CD4-positive, alpha-beta T cell treated with Interleukin-6 for 4 hours (primary cell): Measurements from ENCODE around the gene PTPRN2.

Experiments used
- DNase-seq: peaks from one replicate; pipeline ENCODE4 v3.0.0-alpha.2; 2020; ENCODE audit warnings: mixed read lengths

The PTPRN2 gene

DNA sequence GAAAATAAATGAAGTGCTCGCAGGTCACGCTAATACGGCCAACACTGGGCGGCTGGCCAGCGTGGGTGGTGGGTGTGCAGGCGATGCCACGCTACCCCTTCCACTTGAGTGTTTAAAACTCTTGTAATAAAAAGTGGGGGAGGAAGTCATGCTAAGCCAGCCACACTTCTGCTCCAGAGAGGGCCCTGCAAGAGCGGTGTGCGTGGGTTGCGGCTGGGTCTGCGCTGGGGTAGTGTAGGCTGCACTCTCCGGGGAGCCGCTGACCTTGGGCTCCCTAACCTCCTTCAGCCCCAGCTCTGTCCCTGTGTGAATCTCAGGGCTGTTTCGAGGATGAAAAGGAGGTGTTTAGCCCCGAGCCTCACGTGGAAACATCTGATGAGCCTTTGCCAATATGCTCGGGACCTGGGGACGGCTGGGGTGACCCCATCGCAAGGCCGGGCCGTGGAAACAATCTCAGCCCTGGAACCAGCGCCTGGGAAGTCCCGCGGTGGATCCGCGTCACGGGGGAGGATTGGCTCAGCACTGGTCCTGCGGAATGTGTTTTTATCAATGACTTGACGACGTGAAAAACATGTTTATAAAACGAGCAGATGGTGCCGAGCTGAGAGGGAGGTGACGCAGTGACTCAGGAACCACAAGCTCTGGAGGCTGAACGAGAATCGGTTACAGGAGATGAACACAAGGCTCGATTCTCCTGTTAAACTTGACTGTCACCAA is 972.4 kb downstream of the PTPRN2 start:
- DNase-seq: no peak

DNA sequence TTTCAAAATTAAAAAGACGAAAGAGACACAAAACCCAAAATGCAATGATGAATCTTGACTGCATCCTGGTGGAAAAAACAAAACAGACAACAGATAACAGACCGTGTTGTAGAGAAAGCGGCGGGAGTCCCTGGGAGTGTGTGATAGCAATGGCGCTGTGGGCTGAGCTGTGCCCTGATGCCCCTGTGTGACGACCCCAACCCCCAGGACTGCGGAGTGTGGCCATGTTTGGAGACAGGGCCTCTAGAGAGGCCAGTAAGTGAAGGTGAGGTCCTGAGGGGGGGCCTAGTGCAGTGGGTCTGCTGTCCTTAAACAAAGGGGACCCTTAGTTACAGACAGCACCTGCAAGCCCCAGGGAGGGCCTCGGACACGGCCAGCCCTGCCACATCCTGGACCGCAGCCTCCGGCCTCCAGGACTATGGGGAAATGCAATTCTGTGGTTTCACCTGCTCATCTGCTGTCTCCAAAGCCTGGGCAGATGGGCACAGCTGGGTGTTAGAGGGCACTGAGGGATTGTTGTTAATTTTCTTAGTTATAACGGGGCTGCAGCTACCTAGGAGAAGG is 973.1 kb downstream of the PTPRN2 start:
- DNase-seq: no peak

DNA sequence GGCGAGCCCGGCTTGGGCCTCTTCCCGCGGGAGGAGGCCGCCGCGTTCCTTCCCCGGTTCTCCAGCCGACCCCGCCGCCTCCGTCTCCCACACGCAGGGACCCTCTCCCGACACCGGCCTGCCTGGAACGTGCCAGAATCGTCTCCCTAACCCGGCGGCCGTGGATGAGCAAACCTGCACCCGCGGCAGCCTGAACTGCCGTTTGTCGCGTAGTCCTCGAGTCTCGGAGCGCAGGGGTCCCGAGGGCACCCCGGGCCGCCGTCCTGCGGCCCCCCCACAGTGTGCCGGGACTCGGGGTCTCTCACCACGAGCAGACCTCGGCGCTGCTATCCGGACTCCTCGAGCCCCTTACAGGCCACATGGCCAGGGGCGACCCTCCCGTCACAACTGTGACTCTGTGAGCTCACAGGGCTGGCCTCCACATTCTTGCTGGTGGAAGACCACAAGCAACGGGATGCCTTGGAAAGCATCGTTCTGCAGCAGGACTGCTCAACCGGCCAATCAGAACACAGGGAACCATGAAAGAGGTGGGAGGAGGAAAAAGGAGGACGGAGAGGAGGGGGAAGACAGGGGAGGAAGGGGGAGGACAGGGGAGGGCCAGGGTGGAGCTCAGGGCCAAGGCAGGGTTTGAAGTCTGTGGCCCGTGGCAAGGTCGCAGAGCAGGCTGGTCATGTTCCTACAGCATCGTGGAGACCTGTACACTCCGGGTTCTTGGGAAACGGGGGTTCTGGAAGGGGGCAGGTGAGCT is 973.9 kb downstream of the PTPRN2 start:
- DNase-seq: no peak

DNA sequence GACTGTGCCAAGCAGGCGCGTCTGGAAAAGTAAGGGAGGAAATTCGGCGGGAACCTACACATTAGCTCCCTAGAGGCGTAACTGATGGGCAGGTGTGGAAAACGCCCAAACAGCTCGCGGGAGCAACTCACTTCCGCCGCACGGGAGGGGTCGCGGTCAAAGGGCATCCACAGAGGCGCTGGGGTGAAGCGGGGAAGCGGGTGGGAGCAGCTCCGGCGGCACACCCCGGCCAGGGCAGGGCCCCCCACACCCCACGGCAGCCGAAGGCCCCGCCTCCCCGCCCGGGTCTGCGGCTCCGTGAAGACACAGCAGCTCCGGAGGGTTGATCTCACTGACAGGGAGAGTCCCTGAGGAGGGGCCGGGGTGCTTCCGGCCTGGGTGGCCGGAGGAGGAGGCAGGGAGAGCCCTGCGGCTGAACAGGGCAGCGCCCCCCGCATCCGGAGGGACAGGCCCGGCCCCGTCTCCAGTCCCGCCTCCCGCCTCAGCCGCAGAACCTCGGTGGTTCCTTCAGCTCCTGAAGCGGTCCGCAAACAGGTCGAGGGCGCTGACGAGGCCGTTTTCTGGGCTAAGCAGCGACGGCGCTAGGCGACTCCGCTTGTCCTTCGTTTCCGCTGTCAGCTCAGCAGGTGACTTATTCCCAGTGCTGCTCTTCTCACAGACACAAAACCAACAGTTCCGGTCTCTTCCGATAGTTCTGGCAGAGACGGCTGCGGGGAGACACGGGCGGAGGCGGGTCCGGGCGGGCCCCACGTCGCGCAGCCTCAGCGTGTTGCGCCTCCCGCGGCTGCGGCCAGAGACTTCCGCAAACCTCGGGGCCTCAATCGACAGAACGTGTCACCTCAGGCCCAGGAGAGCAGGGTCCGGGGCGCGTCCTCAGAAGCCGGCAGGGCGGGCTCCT is 974.7 kb downstream of the PTPRN2 start:
- peak; percentile 81 for DNase-seq

DNA sequence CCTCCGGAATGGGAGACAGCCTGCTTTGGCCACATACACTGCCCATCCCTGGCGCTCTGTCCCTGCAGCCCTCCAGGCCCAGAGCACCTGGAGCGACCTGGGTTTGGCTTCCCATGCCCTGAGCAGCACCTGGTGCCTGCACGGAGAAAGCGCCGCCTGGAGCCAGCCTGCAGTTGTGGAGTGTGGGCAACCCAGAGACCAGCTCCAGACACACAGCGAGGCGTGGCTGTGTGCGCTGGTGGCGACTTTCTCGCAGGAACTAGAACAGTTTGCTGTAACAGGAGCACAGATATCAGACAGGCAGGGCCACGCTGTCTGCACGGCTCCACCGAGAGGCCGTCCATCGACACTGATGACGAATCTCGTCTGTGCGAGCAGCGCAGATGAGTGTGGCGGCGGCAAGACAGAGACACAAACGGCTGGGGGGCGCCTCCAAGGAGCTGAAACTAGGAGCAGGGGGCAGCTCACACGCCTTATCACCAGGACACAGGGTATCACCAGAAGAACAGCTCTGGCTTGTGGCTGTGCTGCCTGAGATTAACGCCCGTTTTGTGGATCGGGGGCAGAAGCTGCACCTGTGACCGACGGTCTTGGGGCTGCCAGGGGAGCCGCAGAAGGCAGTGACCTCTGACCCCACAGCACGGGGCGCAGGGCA is 975.5 kb downstream of the PTPRN2 start:
- DNase-seq: peak; percentile 8

DNA sequence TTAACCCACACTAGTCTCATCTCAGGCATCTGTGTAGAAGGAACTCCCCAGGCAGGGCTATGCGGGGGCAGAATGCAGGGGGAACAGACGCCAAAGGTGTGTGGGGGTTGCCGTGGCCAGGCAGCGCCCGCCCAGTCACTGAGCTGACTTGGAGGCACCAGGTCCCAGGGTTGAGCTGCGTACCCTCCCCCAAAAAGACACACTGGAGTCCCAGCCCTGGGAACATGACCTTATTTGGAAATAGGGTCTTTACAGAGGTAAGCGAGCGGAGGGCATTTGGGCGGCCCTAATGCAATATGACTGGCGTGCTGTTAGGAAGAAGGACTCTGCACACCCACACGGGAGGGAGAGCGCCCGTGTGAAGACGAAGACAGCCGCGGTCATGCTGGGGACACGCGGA is 976.3 kb downstream of the PTPRN2 start:
- DNase-seq: no peak

DNA sequence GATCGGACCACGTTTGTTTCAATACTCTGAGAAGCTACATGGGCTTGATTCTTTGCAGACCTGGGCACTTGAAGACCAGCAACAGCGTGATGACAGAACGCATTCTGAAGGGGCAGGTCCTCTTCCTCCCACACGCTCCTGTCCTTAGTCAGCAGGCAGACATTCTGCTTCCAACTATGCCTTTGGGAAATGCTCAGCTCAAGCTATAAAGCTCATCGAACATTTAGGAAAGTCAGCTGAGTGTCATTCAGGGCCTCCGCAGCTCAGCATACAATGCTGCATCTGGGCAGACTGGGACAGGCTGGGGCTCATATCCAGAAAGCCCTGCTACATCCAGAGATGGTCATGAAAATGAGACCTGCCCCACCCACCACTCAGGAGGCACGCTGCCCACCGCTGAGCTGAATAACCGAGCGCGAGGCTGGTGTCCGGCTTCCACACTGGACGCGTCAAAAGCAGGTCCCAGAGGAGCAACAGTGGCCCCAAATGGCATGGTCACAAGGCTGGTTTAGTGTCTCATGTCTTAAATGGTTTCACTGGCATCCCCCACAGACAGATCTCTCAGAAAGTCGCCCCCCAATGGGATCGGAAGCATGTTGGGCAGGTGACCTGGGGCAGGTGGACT is 976.8 kb downstream of the PTPRN2 start:
- DNase-seq: no peak

DNA sequence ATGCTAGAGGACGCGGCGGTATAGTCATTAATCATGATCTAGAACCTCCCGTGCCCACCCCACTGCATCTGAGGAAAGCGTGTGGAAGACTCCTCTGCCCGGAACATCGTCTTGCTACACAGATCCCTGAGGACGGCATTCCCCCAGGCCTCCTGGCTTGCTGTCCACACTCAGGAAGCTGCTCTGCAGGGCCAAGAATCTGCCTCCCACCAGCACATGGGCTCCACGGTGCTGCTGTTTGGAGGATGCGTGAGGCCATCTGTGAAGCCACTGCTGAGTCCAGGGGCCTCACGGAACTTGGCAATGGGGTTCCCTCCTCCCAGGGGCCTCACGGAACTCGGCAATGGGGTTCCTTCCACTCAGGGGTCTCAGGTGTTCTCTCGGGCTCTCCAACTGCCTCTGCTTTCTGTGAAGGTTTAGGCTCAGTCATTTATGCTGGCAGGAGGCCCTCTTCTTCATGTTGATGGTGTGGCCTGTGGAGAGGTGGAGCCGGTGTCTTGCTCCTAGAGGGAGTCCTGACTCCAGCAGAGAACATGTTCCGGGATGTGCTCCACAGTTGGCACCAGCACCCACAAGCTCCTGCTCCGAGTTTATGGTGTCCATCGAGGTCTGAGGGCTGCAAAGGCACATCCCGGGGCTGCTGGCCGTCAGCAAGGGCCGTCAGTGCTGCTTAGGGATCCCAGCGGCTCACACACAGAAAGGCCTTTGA is 977.5 kb downstream of the PTPRN2 start:
- no peak for DNase-seq

DNA sequence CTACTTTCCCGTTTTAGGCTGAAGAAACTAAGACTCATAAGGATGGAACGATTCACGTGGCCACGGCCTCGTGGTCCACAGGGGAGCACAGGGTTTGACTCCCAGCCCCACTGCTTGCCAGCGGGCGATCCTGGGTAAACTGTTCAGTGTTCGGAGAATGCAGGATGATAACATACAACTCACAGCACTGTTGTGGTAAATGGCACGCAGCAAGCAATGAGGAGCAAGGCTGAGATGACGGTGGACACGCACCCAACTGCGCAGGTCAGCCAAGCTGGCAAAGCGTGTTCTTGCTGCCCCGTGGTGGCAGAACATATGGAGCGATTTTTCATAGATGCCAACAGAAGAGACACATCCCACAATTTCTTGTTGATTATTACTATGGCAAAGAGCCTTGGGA is 978.1 kb downstream of the PTPRN2 start:
- no peak for DNase-seq

DNA sequence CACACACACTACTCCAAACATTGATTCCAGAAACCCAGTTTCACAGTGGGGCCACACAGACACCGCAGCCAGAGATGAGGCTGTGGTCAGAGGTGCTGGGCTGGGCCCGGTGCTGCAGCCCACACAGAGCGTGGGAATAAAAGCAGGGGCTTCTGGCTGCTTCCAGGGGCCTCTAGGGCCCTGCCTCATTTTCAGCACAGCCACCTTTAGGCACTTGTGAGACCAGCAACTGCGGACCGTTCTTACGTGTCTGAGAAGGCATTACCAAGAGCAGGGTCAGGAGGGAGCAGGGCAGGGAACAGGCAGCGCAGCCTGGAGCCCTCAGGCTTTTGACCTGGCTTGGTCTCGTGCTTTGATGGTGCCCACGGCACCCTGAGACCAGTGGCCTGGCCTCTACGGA is 980.4 kb downstream of the PTPRN2 start:
- DNase-seq: no peak

DNA sequence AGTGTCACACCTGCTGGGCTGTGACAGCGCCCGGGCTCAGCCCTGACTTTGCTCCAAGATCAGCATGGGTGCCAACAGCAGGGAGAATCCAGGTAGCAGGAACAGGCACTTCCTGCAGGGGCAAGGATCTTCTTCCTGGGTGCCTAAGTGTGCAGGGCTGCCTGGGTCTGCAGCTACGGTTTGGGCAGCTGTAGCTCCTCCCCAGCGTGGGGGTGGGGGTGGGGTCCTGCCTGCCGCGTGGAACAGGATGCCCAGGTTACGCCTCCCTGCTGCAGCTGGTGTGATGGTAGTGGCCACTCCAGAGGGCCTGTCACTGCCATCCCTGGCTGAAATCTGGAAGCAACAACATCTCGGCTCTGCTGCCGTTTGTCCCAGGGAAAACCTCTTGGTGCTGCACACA is 981.5 kb downstream of the PTPRN2 start:
- DNase-seq: peak; percentile 10

DNA sequence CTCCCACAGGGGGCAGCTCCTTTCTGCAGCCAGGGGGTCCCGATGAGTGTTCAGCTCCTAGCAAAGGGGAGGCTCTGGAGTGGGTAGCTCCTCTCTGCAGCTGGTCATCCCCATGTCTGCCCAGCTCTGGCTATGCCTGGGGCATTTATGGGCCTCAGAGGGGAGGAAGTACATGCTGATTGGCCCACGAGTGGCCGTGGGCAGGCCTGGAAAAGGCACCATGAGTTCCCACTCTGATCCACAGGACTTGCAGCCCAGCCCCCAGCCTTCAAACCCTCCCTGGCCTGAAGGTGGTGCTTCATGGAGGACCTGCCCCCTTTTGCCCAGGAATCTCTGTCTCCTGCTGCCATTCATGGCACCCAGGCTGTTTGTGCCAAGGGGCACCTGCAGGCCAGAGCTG is 982.0 kb downstream of the PTPRN2 start:
- no peak for DNase-seq

DNA sequence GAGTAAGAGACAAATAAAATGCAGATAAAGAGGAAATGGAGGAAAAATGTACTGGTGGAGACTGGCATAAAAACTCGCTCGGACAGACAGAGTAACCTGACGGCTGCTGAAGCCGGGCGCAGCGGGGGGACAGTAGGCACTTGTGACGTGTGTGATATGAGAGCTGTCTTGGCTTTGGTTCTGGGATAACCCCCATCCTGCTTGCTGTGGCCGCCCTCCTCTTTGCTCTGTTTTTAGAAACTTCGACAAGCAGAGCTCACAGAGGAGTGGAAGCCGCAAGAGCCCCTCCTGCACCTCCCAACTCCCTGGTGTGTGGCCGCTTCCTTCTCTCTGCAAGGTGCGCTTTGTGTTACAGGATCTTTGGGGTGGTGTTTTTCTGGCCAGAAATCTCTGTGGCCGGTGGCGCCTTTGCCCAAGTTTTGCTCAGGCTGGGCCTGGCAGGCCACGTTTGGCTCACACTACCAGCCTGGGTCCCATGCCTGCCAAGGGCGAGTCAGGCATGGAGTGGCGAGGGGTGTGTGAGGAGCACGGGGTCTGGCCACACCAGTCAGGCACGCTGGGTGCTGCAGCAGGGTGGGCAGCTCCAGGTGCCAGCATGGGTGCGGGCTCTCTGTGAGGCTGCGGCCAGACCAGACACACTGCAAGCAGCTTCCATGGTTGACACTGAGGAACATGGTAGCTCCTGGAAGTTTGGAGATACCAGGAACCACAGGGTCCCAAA is 982.8 kb downstream of the PTPRN2 start:
- DNase-seq: no peak

DNA sequence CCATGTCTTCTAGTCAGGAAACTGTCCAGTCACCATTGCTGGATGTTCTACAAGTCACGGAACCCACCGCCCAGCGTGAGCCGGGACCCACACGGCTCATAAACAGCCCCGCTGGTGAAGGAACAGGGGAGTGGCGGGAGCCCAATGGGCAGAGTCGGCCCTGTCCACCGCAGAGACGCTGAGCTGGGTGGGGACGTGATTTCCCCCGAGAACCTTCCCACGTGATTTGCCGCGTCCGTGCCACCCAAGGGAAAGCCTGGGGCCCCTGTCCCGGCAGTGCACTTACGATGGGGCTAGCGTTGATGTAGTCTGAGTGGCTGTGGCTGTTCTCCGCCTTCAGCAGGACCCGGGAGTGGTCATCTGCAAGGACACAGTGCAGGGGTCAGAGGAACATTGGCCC is 983.9 kb downstream of the PTPRN2 start:
- DNase-seq: no peak

DNA sequence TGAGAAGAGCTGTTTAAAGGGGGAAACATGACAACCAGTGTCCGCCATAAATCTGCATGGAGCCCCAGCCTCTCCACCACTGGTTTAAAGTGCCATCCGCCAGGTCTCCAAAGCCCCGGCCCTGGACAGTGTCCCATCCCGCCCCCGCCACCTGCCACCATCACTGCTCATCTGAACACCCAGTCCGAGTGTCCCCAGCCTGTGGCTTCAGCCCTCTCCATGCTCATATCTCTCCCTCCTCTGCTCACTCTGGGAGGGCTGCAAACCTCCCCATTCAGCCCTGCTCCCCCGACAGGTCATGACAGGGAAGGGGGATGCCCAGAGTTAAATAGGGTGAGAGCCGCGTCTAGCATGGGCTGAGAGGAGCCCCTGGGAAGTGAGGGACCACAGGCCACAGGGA is 984.6 kb downstream of the PTPRN2 start:
- DNase-seq: no peak

DNA sequence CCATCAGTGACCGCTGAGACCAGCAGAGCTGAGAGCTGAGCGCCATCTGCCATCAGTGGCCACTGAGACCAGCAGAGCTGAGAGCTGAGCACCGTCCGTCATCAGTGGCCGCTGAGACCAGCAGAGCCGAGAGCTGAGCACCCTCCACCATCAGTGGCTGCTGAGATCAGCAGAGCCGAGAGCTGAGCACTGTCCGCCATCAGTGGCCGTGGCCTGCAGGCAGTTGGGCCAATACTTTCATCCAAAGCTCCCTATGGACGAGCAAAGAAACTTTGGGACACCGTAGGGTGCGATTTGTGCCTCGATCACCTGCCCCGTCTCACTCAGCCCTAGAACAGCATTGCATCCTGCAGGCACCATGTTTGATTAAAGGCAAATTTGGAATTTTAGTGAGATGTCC is 985.0 kb downstream of the PTPRN2 start:
- DNase-seq: no peak

DNA sequence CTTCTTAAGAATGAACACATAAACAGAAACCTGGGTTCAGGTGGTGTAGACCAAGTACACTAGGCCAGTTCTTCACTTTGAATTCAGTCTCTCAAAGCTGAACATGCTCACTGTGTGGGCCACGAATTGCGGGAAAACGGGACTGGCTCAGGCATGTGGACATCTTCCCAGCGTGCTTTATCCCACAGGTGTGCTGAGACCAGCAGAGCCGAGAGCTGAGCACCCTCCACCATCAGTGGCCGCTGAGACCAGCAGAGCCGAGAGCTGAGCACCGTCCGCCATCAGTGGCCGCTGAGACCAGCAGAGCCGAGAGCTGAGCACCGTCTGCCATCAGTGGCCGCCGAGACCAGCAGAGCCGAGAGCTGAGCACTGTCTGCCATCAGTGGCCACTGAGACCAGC is 985.5 kb downstream of the PTPRN2 start:
- no peak for DNase-seq

DNA sequence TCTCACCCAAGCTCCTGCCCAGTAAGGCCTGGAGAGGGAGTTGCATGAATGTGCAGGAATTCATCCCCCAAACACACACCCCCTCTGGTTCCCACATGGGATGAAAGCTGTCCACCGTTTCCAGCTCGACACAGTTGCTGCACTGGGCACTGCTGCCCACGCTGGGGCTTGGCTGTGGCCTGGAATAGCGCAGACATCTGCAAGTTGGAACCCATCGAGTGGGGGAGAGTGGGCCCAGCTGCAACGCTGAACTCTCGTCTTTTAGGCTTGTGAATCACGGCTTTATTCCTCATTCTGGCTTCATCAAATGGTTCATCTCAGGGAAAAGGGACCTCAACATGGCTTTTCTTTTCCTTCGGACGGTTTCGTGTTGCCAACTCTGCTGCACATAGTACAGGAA is 986.1 kb downstream of the PTPRN2 start:
- DNase-seq: no peak

DNA sequence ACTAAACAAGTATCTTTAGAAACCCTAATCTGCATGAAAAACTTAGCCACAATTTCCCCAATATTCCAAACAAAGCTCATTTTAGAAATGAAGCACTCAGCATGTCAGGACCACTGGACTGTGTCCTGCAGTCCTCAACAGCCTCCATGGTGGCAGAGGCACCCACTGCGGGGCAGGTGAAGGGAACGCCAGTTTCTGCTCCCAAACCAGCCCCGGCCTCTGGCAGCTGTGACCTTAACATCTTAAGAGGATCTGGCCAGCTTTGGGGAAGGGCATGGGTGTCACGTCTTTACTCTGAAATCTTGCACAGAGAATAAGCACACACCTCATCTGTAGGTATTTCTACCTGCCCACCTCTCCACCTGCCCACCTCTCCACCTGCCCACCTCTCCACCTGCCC is 988.1 kb downstream of the PTPRN2 start:
- DNase-seq: no peak

DNA sequence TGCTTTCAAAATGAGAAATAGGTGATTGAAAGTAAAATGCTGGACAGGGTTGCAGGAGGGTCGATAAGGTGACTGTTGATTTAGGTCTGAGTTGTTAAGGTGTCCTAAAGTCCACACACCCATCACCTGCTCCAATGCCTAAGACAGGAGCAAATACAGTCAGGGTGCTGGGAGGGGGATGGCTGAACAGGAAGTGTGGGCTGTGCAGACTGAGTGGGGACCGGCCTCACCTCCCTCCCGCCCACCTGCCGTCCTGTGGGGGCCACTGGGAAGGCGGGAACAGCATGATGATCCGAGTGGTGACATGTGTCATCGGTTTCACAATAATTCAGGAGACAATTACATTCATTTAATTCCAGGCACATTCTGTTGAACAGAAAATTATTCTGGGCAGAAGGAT is 990.1 kb downstream of the PTPRN2 start:
- DNase-seq: no peak

DNA sequence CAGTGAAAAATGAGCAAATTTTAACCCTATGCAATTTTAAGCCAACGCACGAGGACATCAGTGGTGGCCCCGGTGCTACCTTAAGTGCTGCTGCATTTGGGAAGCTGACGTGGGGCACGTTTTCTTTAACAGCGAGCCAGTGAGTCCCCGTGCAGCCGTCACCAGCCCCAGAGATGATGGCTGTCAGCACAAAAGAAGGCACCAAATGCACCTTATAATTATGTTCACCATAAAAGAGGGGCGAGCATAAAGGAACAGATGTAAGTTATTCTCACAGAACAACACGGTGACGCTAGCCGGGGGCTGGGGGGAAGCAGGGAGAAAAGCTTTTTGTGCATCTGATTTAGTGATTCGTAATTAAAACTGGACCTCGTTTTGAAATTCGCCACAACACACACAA is 990.7 kb downstream of the PTPRN2 start:
- no peak for DNase-seq
